ENCODE results near the gene CREB1.

Gene CREB1

GRCh38 chr2:207540431-207540830, 10.7 kb downstream of the CREB1 start:
- no peak for DNase-seq

GRCh38 chr2:207541933-207542332, 12.2 kb downstream of the CREB1 start:
- DNase-seq, result no peak

DNA sequence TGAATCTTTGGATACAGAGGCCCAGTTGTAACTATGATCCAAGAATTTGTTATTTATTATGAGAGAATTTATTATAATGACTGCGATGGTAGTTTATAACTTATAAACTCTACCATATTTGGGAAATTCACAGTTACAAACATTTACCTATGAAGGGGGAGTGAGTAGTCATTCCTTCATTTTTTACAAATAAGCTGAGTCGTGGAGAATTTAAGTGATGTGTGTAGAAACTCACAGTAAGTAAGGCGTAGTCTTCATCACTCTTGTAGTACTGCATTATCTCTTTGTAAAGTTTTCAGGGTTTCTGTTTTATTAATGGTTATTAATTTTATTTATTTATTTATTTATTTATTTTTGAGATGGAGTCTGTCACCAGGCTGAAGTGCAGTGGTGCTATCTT, 13.5 kb downstream of the CREB1 start:
- no peak for DNase-seq

DNA sequence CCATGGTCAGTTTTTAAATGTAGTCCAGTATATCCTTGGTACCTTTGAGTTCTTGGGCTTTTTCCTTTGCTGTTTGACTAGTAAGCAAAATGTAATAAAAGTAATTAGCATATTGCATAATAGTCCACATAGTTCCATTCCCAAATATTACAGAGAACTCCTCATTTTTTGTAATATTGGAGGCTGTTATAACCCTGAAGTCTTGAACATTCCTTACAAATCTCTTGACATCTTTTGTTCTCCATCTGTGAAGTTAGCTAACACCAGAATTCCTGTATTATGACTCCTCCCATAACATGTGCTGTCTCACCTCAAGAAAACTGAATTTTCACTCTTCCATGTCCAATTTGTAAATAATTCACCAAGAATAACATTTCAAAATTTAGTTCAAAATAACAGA, 17.1 kb downstream of the CREB1 start:
- no peak for DNase-seq

DNA sequence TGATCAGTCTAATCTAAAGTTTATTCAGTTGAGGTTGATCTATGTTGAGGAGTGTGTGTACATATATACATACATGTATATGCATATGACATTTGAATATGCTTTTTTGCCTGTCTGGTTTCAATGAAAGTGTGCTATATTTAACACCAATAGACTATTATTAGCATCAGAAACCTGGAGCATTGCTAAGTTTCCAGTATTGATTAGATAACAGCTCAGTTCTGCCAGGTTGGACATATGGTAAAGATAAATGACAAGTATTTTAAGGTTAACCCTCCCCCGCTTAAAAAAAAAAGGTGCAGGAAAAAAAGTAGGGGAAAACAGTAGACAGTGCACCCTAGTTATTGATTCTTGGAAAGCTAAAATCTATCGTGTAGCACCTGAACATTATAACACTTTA, 19.4 kb downstream of the CREB1 start:
- no peak for DNase-seq

- DNase-seq, result no peak
Observed at GRCh38 chr2:207558079-207558491, 28.3 kb downstream of the CREB1 start.

DNA sequence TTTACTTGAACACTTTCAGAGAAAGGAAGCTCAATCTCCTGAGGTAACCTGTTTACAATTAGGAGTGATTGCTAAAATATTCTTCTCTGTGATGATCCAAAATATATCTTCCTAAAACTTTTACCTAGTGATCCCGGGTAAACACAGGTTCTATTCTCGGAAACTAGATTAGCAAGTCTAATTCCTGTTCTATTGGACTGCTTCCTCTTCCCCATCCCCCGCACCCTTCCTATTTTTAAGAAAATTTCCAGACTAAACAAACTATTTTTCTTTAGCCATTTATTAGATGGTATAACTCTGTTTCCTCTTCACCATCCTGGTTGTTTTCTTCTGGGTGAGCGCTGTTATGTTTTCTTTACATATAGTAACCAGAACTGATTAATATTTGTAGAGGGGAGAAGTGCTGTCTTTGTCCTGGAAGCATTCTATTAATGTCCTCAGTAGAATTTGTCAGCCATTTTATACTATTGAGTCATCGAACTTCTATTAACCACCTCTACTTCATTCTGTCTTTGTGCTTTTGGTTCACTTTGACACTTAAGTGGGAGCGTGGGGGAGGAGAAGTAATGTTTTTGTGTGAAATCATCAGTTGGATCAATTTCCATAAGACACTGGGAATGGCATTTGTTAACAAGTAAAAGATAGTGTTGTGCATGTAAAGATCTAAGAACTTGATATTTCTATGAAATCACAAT, 31.8 kb downstream of the CREB1 start:
- DNase-seq, result no peak

DNA sequence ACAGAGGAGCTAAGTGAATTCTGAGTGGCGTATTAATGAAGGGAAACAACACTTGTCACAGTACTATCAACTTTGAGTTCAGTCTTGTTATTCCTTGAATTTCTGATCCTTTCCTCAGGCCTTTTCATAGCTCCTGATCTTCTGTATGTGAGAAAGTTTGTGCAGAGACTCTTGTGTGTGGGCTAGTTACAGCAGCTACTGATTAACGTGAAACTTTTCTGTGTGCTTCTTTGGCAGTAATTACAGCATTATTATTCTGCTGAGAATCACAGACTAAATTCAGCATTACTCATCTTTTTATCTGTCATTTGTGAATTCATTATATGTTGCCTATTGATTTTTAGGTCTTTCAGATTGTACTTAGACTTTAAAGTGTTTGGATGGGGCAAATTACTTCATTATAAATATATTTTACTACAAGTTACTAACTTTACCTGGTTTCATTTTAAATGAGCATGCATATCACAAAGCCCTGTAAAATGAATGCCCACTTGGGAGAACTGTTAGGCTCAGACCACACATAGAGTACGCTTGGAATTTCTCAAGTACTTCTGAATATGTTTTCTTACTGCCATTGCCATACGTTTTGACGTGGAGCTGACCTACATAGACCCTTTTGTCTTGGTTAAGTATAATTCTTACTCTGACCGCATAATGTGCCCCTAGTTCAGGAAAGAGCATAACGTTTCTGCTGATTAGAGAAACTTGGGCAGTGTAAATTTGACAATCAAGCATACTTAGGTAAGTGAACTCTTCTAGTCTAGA, 36.2 kb downstream of the CREB1 start:
- no peak for DNase-seq

- no peak for DNase-seq
Observed at GRCh38 chr2:207567671-207568070, 37.9 kb downstream of the CREB1 start.

- DNase-seq, result no peak
Observed at GRCh38 chr2:207571370-207571769, 41.6 kb downstream of the CREB1 start.

GRCh38 chr2:207584952-207585351, 55.2 kb downstream of the CREB1 start:
- no peak for DNase-seq

DNA sequence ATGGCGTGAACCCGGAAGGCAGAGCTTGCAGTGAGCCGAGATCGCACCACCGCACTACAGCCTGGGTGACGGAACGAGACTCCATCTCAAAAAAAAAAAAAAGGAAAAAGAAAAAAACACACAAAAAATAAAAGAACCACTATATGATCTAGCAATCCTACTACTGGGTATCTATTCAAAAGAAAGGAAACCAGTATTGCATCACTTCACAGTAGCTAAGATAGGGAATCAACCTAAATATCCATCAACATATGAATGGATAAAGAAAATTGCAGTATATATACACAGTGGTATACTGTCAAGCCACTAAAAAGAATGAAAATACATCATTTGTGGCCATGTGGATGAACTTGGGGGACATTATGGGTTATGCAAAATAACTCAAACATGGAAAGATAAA, 57.5 kb downstream of the CREB1 start:
- no peak for DNase-seq

DNA sequence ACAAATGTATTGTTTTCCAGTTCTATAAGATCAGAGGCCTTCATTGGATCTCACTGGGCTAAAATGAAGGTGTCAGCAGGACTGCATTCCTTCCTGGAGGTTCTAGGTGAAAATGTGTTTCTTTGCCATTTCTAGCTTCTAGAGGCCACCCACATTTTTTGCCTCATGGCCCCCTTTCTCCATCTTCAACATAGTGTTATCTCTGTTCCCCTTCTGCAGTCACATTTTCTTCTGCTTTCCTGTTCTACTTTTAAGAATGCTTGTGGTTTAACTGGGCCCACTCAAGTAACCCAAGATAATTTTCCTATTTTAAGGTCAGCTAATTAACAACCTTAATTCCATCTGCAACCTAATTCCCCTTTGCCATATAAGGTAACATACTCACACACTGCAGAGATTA, 59.4 kb downstream of the CREB1 start:
- DNase-seq, result no peak

DNA sequence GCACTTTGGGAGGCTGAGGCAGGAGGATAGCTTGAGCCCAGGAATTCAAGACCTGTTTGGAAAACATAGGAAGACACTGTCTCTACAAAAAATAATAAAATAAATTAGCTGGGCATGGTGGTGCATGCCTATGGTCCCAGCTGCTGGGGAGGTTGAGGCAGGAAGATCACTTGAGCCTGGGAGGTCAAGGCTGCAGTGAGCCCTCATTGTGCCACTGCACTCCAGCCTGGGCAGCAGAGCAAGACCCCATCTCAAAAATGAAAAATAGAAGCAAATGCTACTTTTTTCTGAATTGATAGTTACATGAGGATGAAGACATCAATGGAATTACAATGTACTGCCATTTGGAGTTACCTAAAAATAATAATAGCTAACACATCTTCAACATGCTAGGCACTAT, 63.5 kb downstream of the CREB1 start:
- DNase-seq, result no peak

GRCh38 chr2:207594264-207594663, 64.5 kb downstream of the CREB1 start:
- DNase-seq, result no peak

GRCh38 chr2:207594731-207595130, 65.0 kb downstream of the CREB1 start:
- DNase-seq, result no peak

GRCh38 chr2:207599636-207600035, 69.9 kb downstream of the CREB1 start:
- no peak for DNase-seq

- no peak for DNase-seq
Observed at GRCh38 chr2:207600231-207600630, 70.5 kb downstream of the CREB1 start.

DNA sequence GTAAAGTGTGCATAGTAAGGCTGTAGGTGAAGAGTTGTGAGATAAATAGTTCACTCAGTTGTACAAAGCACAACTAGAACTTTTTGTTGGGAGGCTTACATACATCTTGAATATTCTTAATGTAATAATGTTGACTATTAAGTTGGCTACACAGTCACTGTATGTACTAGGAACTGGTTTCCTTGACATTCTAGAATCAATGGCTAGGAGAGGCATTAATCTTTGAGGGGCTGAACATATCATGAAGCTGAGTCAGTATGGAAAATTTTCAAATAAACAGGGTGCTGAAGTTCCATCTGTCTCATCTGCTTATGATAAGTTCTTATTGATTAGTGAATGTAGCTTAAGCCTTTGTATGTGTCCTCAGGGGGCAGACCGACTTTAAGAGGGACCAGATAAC, 72.0 kb downstream of the CREB1 start:
- no peak for DNase-seq

- no peak for DNase-seq
Observed at GRCh38 chr2:207603486-207603885, 73.7 kb downstream of the CREB1 start.

- no peak for DNase-seq
Observed at GRCh38 chr2:207606399-207606798, 76.6 kb downstream of the CREB1 start.

DNA sequence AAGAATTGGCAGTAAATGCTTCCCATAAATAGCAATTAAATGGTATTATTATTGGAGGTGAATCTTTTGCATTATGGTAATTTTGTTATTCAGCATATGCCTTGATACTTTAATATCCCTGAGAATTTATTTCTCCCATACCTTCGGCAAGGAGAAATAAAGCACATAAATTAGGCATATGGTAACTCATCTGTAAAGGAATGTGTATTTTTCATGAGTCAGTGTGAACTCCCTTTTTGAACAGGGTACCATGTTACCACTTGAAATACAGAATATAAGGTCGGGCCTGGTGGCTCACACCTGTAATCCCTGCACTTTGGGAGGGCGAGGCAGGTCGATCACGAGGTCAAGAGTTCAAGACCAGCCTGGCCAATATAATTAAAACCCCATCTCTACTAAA, 77.1 kb downstream of the CREB1 start:
- no peak for DNase-seq

GRCh38 chr2:207612714-207613113, 83.0 kb downstream of the CREB1 start:
- no peak for DNase-seq

Measured in amygdala (tissue), 56 donors.